Measurements from ENCODE around the gene METRN.

The METRN gene

GRCh38 chr16:682493-683395 is 32.2 kb upstream of the METRN start (continued):
- TF ChIP-seq CTCF (tag by site-specific recombination; IDR thresholded peaks at IDR 0.05) (peak; percentile 69), ZNF791 (tag by site-specific recombination; IDR thresholded peaks at IDR 0.05) (no peak), WT1 (tag by site-specific recombination; IDR thresholded peaks at IDR 0.05) (no peak), ZBTB21 (tag by site-specific recombination; IDR thresholded peaks at IDR 0.05) (no peak; the same call in 1 of the 2 replicates), ZNF324 (tag by site-specific recombination; IDR thresholded peaks at IDR 0.05) (no peak), ZNF707 (tag by site-specific recombination; IDR thresholded peaks at IDR 0.05) (no peak), ZNF292 (tag by site-specific recombination; IDR thresholded peaks at IDR 0.05; ENCODE audit: borderline replicate concordance, low read depth) (no peak), KLF10 (tag by site-specific recombination; IDR thresholded peaks at IDR 0.05) (no peak), GFI1B (tag by site-specific recombination; IDR thresholded peaks at IDR 0.05) (no peak), ZFP41 (tag by site-specific recombination; IDR thresholded peaks at IDR 0.05; ENCODE audit: borderline replicate concordance) (no peak), ZNF416 (tag by site-specific recombination; IDR thresholded peaks at IDR 0.05) (no peak), PRDM4 (tag by site-specific recombination; IDR thresholded peaks at IDR 0.05) (0 out of 2 replicates have a peak, but pooled peaks have one; percentile 11), GLIS1 (tag by site-specific recombination; IDR thresholded peaks at IDR 0.05) (no peak), ZEB2 (tag by site-specific recombination; IDR thresholded peaks at IDR 0.05) (peak; percentile 66; the same call in 1 of the 2 replicates), GLI2 (tag by site-specific recombination; IDR thresholded peaks at IDR 0.05; ENCODE audit: borderline replicate concordance, low read depth) (no peak), ZNF660 (tag by site-specific recombination; IDR thresholded peaks at IDR 0.05) (no peak), SALL2 (tag by site-specific recombination; IDR thresholded peaks at IDR 0.05; ENCODE audit: borderline replicate concordance) (no peak), ZNF24 (tag by site-specific recombination; IDR thresholded peaks at IDR 0.05) (no peak), ZNF548 (tag by site-specific recombination; IDR thresholded peaks at IDR 0.05) (no peak), ZNF670 (tag by site-specific recombination; IDR thresholded peaks at IDR 0.05; ENCODE audit: low read depth) (no peak), ZNF513 (tag by site-specific recombination; IDR thresholded peaks at IDR 0.05) (peak; percentile 77), ZNF777 (tag by site-specific recombination; IDR thresholded peaks at IDR 0.05; ENCODE audit: borderline replicate concordance) (no peak), ZNF624 (tag by site-specific recombination; IDR thresholded peaks at IDR 0.05) (no peak), ZNF596 (tag by site-specific recombination; IDR thresholded peaks at IDR 0.05) (peak; percentile 47; the same call in 1 of the 2 replicates), ZNF692 (tag by site-specific recombination; IDR thresholded peaks at IDR 0.05) (peak; percentile 8; the same call in 1 of the 2 replicates), MEIS1 (CRISPR knock-in tag; IDR thresholded peaks at IDR 0.05; ENCODE audit: borderline replicate concordance) (no peak), RBAK (tag by site-specific recombination; IDR thresholded peaks at IDR 0.05) (no peak), ZNF404 (tag by site-specific recombination; IDR thresholded peaks at IDR 0.05) (no peak), ZNF529 (tag by site-specific recombination; IDR thresholded peaks at IDR 0.05; ENCODE audit: insufficient replicate concordance) (no peak)
- TF ChIP-seq, protein P1, sequence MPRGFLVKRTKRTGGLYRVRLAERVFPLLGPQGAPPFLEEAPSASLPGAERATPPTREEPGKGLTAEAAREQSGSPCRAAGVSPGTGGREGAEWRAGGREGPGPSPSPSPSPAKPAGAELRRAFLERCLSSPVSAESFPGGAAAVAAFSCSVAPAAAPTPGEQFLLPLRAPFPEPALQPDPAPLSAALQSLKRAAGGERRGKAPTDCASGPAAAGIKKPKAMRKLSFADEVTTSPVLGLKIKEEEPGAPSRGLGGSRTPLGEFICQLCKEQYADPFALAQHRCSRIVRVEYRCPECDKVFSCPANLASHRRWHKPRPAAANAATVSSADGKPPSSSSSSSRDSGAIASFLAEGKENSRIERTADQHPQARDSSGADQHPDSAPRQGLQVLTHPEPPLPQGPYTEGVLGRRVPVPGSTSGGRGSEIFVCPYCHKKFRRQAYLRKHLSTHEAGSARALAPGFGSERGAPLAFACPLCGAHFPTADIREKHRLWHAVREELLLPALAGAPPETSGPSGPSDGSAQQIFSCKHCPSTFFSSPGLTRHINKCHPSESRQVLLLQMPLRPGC (tag by site-specific recombination; IDR thresholded peaks at IDR 0.05), result no peak
- TF ChIP-seq, protein P2, sequence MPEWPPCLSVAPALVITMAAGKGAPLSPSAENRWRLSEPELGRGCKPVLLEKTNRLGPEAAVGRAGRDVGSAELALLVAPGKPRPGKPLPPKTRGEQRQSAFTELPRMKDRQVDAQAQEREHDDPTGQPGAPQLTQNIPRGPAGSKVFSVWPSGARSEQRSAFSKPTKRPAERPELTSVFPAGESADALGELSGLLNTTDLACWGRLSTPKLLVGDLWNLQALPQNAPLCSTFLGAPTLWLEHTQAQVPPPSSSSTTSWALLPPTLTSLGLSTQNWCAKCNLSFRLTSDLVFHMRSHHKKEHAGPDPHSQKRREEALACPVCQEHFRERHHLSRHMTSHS (tag by site-specific recombination; IDR thresholded peaks at IDR 0.05), result no peak

Measured in HEK293 (cell line).